Left renal cortex interstitium (tissue), 4 donors: ENCODE results near the gene NDUFS5. TPM values are rescaled to one million over a fixed set of nuclear protein-coding genes. Genes with fewer than 3 reads are reported as not detected.
"Not testable (repeated sequence)": the region's sequence is repeated elsewhere in the genome, so short reads cannot be mapped to it uniquely, and the experiment has no call there.

ENCODE experiments used
- DNase-seq, 4 donors: peaks; one replicate each; pipeline ENCODE4 v3.0.0-alpha.2; 2013; ENCODE audit warnings: low read depth in 4 of 4, low spot score in 2 of 4, missing footprints in 1 of 4
- polyA plus RNA-seq, 4 donors: library from polyadenylated mRNA; unstranded; fragments of 120-200 nt; gene quantifications; one replicate each; pipeline ENCODE4 v1.2.1, GENCODE V29; 2013; ENCODE audit not compliant: insufficient read length in 4 of 4

NDUFS5 gene
- polyA plus RNA-seq, 4 donors, result 242 to 337 (median 312) TPM

GRCh38 chr1:39055213-39055710, 29.1 kb downstream of the NDUFS5 start:
- not testable (repeated sequence) for DNase-seq

GRCh38 chr1:39061516-39061915, 35.4 kb downstream of the NDUFS5 start:
- not testable (repeated sequence) for DNase-seq

GRCh38 chr1:39061951-39062350, 35.8 kb downstream of the NDUFS5 start:
- DNase-seq, result no peak

- no peak for DNase-seq
Observed at GRCh38 chr1:39063191-39063590, 37.0 kb downstream of the NDUFS5 start.

- no peak for DNase-seq
Observed at GRCh38 chr1:39063775-39064174, 37.6 kb downstream of the NDUFS5 start.

- no peak for DNase-seq
Observed at GRCh38 chr1:39065542-39065941, 39.4 kb downstream of the NDUFS5 start.

GRCh38 chr1:39068227-39068626, 42.1 kb downstream of the NDUFS5 start:
- DNase-seq, result not testable (repeated sequence)

GRCh38 chr1:39071557-39071956, 45.4 kb downstream of the NDUFS5 start:
- not testable (repeated sequence) for DNase-seq

- DNase-seq, result no peak
Observed at GRCh38 chr1:39076127-39076798, 50.1 kb downstream of the NDUFS5 start.

GRCh38 chr1:39076799-39077148, 50.6 kb downstream of the NDUFS5 start:
- no peak for DNase-seq

GRCh38 chr1:39080269-39080826, 54.2 kb downstream of the NDUFS5 start:
- no peak for DNase-seq

- no peak for DNase-seq
Observed at GRCh38 chr1:39080831-39081270, 54.7 kb downstream of the NDUFS5 start.

GRCh38 chr1:39081271-39082009, 55.3 kb downstream of the NDUFS5 start:
- no peak for DNase-seq

- DNase-seq, result no peak
Observed at GRCh38 chr1:39082010-39082799, 56.1 kb downstream of the NDUFS5 start.

- no peak for DNase-seq
Observed at GRCh38 chr1:39082811-39083576, 56.8 kb downstream of the NDUFS5 start.

GRCh38 chr1:39084191-39084590, 58.0 kb downstream of the NDUFS5 start:
- DNase-seq, result no peak
